Suprapubic skin (tissue), 3 donors: ENCODE measurements around the gene PTPRN2.

Source experiments
- CTCF ChIP-seq, 2 donors: fragments of 200-600 bp in 1 of 2; fragments of 450-650 bp in 1 of 2; sonication (generic) in 1 of 2; IDR thresholded peaks; one replicate each; pipeline ENCODE4 v1.5.1; 2016 to 2019; ENCODE audit warnings: antibody characterized with exemption in 2 of 2, mild to moderate bottlenecking in 1 of 2, moderate library complexity in 1 of 2
- EP300 ChIP-seq: sonication (generic); formaldehyde crosslinking; IDR thresholded peaks from one replicate; pipeline ENCODE4 v1.6.1; 2017; ENCODE audit warnings: antibody characterized with exemption
- POLR2A ChIP-seq, 2 donors: fragments of 450-650 bp; IDR thresholded peaks; one replicate each; pipeline ENCODE4 v1.6.1; 2017; ENCODE audit warnings: antibody characterized with exemption in 2 of 2, mild to moderate bottlenecking in 2 of 2, moderate library complexity in 2 of 2

- TF ChIP-seq CTCF (IDR thresholded peaks at IDR 0.05) (no peak), POLR2A (IDR thresholded peaks at IDR 0.05) (no peak), EP300 (no peak)
Observed at GRCh38 chr7:158185653-158186052, 402.0 kb downstream of the PTPRN2 start.
